GM18505 (cell line): ENCODE results near the gene KATNAL2.

Source experiments
- ATAC-seq: cut with Tn5 transposase; IDR thresholded peaks from one replicate; pipeline ENCODE4 v1.9.1; 2021; ENCODE audit not compliant: unreplicated experiment
- POLR2A ChIP-seq: IDR thresholded peaks from 4 replicates; pipeline ENCODE4 v1.6.1; 2011; ENCODE audit warnings: borderline replicate concordance; ENCODE audit not compliant: insufficient read depth, insufficient read length; ENCODE audit errors: extremely low read depth

The KATNAL2 gene

GRCh38 chr18:46917108-46917802, at the start of gene KATNAL2, which contains the start of gene PIAS2:
Gene KATNAL2 (plus strand): TSS chr18:46917602. CDS start chr18:46946873, 29,271 bp downstream.
Gene PIAS2 (minus strand): TSS chr18:46917507. CDS start chr18:46917345, 162 bp downstream.
- TF ChIP-seq POLR2A = peak; percentile 94
- peak; percentile 90 for ATAC-seq

- no peak for TF ChIP-seq POLR2A
- ATAC-seq = no peak
Measured at GRCh38 chr18:46868169-46868921, 49.1 kb upstream of the KATNAL2 start.

GRCh38 chr18:46877329-46877987, 39.9 kb upstream of the KATNAL2 start:
- TF ChIP-seq POLR2A = no peak
- no peak for ATAC-seq

- no peak for TF ChIP-seq POLR2A
- no peak for ATAC-seq
Measured at GRCh38 chr18:46883180-46883579, 34.2 kb upstream of the KATNAL2 start.

GRCh38 chr18:46886893-46887292, 30.5 kb upstream of the KATNAL2 start:
- TF ChIP-seq POLR2A = no peak

GRCh38 chr18:46888965-46889364, 28.4 kb upstream of the KATNAL2 start:
- no peak for TF ChIP-seq POLR2A
- no peak for ATAC-seq

More at GRCh38 chr18:46886893-46887292, 30.5 kb upstream of the KATNAL2 start:
- no peak for ATAC-seq

- peak; percentile 92 for ATAC-seq
- no peak for TF ChIP-seq POLR2A
Measured at GRCh38 chr18:46891742-46892214, 25.6 kb upstream of the KATNAL2 start.

GRCh38 chr18:46892842-46893241, 24.6 kb upstream of the KATNAL2 start:
- no peak for ATAC-seq
- TF ChIP-seq POLR2A = no peak

- no peak for ATAC-seq
- TF ChIP-seq POLR2A = no peak
Measured at GRCh38 chr18:46893360-46893759, 24.0 kb upstream of the KATNAL2 start.

GRCh38 chr18:46894124-46894523, 23.3 kb upstream of the KATNAL2 start:
- no peak for ATAC-seq
- no peak for TF ChIP-seq POLR2A

- ATAC-seq = peak; percentile 84
- no peak for TF ChIP-seq POLR2A
Measured at GRCh38 chr18:46899274-46899948, 18.0 kb upstream of the KATNAL2 start.

- no peak for TF ChIP-seq POLR2A
- no peak for ATAC-seq
Measured at GRCh38 chr18:46903406-46903805, 14.0 kb upstream of the KATNAL2 start.

GRCh38 chr18:46909497-46909896, 7.9 kb upstream of the KATNAL2 start:
- no peak for TF ChIP-seq POLR2A
- ATAC-seq = no peak
